GM12891 (cell line): Measurements from ENCODE around the gene MYO7B.

Source experiments
- DNase-seq: peaks from one replicate; pipeline ENCODE4 v3.0.0; 2011; ENCODE audit warnings: low spot score; ENCODE audit not compliant: insufficient read length
- FAIRE-seq: peaks from 2 replicates; lab custom pipeline; 2011; peaks lifted over from hg19 to GRCh38; lab: Jason Lieb, UNC
- PAX5 ChIP-seq: IDR thresholded peaks from 2 replicates; pipeline ENCODE4 v1.6.1; 2011; ENCODE audit warnings: low read length, moderate library complexity, mild to moderate bottlenecking; ENCODE audit not compliant: insufficient read depth, severe bottlenecking
- POLR2A ChIP-seq: IDR thresholded peaks from 2 replicates; pipeline ENCODE4 v1.6.1; 2011; ENCODE audit warnings: low read depth, low read length, control low read depth
- POLR2AphosphoS5 ChIP-seq: IDR thresholded peaks from 2 replicates; pipeline ENCODE4 v1.6.1; 2011; ENCODE audit warnings: low read depth, low read length, control low read depth
- POU2F2 ChIP-seq: IDR thresholded peaks from 2 replicates; pipeline ENCODE4 v1.6.1; 2011; ENCODE audit warnings: low read depth, mild to moderate bottlenecking, control low read depth, low read length, moderate library complexity
- SPI1 ChIP-seq: IDR thresholded peaks from 2 replicates; pipeline ENCODE4 v1.6.1; 2011; ENCODE audit warnings: low read depth, low read length, control low read depth
- TAF1 ChIP-seq: IDR thresholded peaks from 2 replicates; pipeline ENCODE4 v1.6.1; 2011; ENCODE audit warnings: low read depth, low read length, control low read depth

Gene MYO7B

GRCh38 chr2:127620866-127621265 lies 85.4 kb downstream of the MYO7B start:
- FAIRE-seq (no peak), DNase-seq (no peak)
- TF ChIP-seq SPI1, result no peak
- TF ChIP-seq POU2F2, result no peak
- no peak for TF ChIP-seq PAX5
- no peak for TF ChIP-seq TAF1
- no peak for TF ChIP-seq POLR2AphosphoS5

GRCh38 chr2:127621981-127622431 lies 86.5 kb downstream of the MYO7B start:
- no peak for FAIRE-seq

GRCh38 chr2:127622561-127623387 lies 87.3 kb downstream of the MYO7B start:
- TF ChIP-seq TAF1, result no peak
- TF ChIP-seq SPI1, result no peak
- no peak for TF ChIP-seq POLR2A
- no peak for TF ChIP-seq POU2F2
- no peak for TF ChIP-seq PAX5
- TF ChIP-seq POLR2AphosphoS5, result no peak
- FAIRE-seq (no peak), DNase-seq (peak; percentile 6)

More at GRCh38 chr2:127621981-127622431, 86.5 kb downstream of the MYO7B start:
- no peak for DNase-seq
- TF ChIP-seq POU2F2 (no peak), TAF1 (no peak), POLR2AphosphoS5 (no peak), POLR2A (no peak)

GRCh38 chr2:127623388-127624319 lies 88.2 kb downstream of the MYO7B start:
- TF ChIP-seq POU2F2, result no peak
- TF ChIP-seq POLR2A, result no peak
- TF ChIP-seq SPI1, result no peak
- TF ChIP-seq PAX5, result no peak
- TF ChIP-seq POLR2AphosphoS5, result no peak
- TF ChIP-seq TAF1, result no peak
- FAIRE-seq (no peak), DNase-seq (no peak)

- TF ChIP-seq POLR2AphosphoS5, result no peak
- TF ChIP-seq SPI1, result no peak
- no peak for FAIRE-seq
- DNase-seq, result no peak
Measured at GRCh38 chr2:127624320-127624755, 88.9 kb downstream of the MYO7B start.

GRCh38 chr2:127624756-127625571 lies 89.5 kb downstream of the MYO7B start:
- no peak for FAIRE-seq
- TF ChIP-seq POLR2AphosphoS5 (no peak), PAX5 (no peak), TAF1 (no peak), POU2F2 (no peak), SPI1 (no peak), POLR2A (no peak)

GRCh38 chr2:127625572-127625951 lies 90.1 kb downstream of the MYO7B start:
- no peak for TF ChIP-seq POU2F2
- no peak for TF ChIP-seq POLR2A
- no peak for TF ChIP-seq SPI1
- TF ChIP-seq PAX5, result no peak
- TF ChIP-seq POLR2AphosphoS5, result no peak
- no peak for TF ChIP-seq TAF1
- no peak for DNase-seq
- no peak for FAIRE-seq

More at GRCh38 chr2:127624756-127625571, 89.5 kb downstream of the MYO7B start:
- DNase-seq, result no peak

- TF ChIP-seq SPI1, result no peak
- TF ChIP-seq POLR2A, result no peak
- no peak for TF ChIP-seq POLR2AphosphoS5
- TF ChIP-seq POU2F2, result no peak
- TF ChIP-seq TAF1, result no peak
- TF ChIP-seq PAX5, result no peak
- DNase-seq (no peak), FAIRE-seq (no peak)
Measured at GRCh38 chr2:127626175-127626574, 90.7 kb downstream of the MYO7B start.
